Lower leg skin (tissue), 3 donors: Measurements from ENCODE around the gene LDLRAD3.

Experiments used
- CTCF ChIP-seq, 3 donors: fragments of 450-650 bp; IDR thresholded peaks; one replicate each; pipeline ENCODE4 v1.5.1; 2016; ENCODE audit warnings: antibody characterized with exemption in 3 of 3, mild to moderate bottlenecking in 3 of 3, moderate library complexity in 2 of 3
- POLR2A ChIP-seq, 2 donors: fragments of 450-650 bp; IDR thresholded peaks; one replicate each; pipeline ENCODE4 v1.6.1; 2016 to 2017; ENCODE audit warnings: antibody characterized with exemption in 2 of 2, mild to moderate bottlenecking in 1 of 2, moderate library complexity in 1 of 2

GRCh38 chr11:36066891-36067290 lies 123.0 kb downstream of the LDLRAD3 start:
- TF ChIP-seq CTCF (IDR thresholded peaks at IDR 0.05) (no peak), POLR2A (IDR thresholded peaks at IDR 0.05) (no peak)
